Dermis microvascular lymphatic vessel endothelial cell (primary cell): Measurements from ENCODE around the gene UBR4. TPM values are rescaled to one million over a fixed set of nuclear protein-coding genes. Genes with fewer than 3 reads are reported as not detected.
A peak's percentile ranks its signal among the peaks of the same experiment; 100 is the strongest.

Experiments used
- DNase-seq, 2 donors: peaks; one replicate each; pipeline versions ENCODE4 v3.0.0 to v3.0.0-alpha.2; 2010; ENCODE audit warnings: low read depth in 2 of 2
- total RNA-seq: library from RNA; depleted of rRNA; stranded (reverse); fragments of >200 nt; gene quantifications from 2 replicates; pipeline ENCODE4 v1.2.1, GENCODE V29; 2014

Gene UBR4
- total RNA-seq, 1 donor from 2014 or later: 74.1 TPM

DNA sequence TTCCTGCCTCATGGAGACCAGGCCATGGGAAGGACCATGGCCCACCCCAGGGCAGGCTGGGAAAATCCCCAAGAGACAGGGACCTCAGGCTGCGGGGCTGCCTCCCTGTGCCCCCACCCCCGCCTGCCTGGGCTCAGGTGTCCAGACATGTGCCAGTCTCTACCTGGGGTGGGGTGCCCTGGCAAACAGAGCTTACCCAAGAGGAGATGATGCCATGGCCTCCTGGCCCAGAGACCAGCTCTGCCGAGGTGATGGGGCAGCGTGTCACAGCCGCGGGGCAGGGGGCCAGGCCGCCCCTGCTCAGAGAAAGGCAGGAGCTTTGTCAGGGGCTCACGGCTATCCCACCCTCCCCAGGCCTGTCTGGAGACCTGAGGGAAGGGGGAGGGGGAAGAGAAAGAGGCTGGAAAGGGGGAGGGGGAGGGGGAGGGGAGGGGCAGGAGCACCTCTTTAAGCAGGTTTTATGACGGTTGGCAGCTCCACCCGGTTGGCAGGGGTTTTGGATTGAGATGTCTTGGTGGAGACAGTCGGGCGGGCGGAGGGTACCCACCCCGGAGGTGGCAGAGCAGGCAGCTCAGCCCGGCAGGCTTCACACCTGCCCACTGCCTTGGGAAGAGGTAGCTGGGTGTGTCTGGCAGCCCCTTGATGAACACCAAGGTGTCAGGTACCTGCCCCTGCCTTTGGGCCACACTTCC, 152.1 kb downstream of the UBR4 start:
- no peak for DNase-seq

DNA sequence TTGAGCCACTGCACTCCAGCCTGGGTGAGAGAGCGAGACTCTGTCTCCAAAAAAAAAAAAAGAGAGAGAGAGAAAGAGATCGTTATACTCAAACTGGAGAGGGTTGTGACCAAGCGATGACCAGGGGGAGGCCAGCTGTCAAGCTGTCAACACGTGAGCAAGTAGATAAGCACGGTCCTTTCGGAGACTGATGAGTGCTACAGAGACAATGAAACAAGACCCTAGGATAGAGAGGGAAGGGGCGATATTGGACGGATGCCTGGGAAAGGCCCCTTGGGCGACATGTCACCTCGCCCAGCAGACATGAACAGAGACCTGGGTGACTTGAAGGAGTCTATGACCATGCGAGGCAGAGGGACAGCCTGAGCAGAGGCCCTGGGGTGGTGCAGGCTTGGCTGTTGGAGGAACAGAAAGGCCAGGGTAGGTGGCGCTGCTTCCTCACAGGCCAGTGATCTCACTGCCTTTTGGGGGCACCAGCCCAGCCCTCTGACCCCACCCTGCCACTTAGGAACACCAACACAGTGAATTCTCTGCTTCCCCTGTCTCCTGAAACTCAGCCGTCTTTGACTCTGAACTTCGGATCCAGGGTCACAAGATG, 152.8 kb downstream of the UBR4 start:
- DNase-seq: no peak

DNA sequence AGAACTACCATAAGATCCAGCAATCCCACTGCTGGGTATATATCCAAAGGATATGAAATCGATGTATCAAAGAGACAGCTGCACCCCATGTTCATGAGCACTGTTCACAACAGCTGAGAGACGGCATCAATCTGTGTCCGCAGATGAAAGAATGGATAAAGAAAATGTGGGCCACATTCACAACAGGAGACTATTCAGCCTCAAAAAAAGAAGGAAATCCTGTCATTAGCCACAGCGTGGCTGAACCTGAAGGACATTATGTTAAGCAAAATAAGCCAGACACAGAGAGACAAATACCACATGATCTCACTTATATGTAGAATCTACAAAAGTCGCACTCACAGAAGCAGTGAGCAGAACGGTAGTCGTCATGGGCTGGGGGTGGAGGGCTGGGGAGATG, 154.4 kb downstream of the UBR4 start:
- peak in 1 of 2 donors; percentile 32 for DNase-seq

DNA sequence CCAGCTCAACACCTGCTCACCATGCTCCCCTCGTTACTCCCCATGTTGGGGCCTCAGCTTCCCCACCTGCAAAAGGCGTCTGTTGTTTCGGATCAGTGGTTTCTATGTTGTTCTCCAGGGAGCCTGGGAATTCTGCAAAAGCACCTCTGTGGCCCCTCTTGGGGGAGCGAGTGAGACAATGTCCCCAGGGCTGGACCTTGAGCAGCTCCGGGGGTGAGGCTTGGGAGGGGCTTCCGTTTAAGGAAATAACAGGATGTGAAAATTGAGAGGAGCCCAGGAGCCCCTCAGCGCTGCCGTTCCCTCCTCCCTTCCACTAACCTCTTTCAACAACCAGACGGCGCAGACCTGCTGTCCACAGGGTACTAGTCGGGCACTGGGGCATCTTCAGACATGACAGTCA, 155.1 kb downstream of the UBR4 start:
- no peak for DNase-seq

DNA sequence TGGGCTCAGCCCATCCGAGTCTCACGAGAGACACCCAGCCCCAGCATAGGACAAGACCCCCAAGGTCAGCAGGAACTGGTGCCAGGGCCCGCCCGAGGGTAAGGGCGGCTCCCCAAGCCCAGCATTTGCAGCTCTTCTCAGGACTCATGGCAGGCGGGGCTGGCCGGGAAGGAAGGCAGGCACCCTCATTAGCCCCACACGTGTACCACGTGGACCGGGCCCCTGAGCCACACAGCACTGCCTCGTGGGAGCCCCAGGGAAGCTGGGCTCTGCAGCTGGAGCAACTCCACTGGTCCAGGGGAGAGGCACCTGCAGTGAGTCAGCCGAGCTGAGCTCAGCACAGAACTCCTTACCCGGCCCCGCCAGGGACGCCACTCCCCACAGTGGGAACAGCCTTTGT, 155.8 kb downstream of the UBR4 start:
- no peak for DNase-seq

DNA sequence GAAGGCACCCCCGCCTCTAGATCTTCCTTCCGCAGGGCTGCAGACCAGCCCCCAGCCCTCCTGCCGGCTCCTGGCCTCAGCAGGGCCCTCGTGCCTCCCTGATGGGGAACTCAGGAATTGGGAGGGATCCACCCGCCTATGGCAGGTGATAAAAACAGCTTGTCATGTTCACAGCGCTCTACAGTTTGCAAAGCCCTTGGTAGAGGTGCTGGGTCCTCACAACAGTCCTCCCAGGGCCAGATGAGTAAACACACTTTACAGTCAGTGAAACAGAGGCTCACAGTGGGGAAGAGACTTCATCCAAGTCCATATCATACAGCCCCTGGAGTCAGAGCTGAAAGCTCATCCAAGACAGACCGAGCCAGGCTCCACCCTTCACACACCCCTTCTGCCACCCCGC, 156.6 kb downstream of the UBR4 start:
- no peak for DNase-seq

DNA sequence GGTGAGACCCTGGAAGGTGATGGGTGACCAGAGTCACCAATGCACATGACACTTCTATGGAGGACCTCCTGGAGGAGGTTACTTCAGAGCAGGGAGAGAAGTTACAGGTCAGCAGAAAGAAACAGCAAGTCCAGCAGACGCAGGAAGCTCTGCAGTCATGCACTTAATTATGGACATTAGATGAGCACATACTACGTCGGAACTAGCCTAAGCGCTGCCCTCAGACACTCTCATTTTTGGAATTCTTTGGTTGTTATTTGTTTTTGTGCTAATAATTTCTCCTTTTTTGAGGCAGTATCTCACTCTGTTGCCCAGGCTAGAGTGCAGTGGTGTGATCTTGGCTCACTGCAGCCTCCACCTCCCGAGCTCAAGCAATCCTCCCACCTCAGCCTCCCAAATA, 160.3 kb downstream of the UBR4 start:
- no peak for DNase-seq

DNA sequence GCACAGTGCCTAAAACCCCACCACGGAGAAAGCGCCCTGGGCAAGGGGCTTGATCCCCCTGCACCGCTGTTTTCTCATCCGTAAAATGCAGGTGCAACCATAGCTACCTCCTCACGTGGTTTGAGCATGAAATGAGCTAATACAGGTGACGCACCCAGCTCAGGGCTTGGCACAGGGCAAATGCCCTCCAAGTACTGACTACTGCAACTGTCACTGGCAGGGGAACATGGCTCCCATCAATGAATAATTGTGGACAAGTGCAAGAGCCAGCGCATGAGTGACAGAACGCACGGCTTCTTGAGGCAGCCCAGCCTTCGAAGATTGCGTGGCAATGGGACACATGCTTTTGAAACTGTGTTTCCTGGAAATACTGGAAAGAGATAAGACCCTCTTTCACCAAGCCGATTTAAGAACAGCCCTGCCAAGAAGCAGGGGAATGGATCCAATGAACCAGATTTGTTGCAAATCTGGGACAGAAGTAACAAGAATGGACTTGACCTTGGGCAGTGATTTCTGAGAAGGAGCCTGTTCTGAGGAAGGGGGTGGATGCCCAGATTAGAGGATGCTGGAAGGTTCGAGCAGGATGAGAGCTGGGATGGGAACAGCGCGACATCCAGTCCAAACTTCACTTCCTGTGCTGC, 160.8 kb downstream of the UBR4 start:
- no peak for DNase-seq

DNA sequence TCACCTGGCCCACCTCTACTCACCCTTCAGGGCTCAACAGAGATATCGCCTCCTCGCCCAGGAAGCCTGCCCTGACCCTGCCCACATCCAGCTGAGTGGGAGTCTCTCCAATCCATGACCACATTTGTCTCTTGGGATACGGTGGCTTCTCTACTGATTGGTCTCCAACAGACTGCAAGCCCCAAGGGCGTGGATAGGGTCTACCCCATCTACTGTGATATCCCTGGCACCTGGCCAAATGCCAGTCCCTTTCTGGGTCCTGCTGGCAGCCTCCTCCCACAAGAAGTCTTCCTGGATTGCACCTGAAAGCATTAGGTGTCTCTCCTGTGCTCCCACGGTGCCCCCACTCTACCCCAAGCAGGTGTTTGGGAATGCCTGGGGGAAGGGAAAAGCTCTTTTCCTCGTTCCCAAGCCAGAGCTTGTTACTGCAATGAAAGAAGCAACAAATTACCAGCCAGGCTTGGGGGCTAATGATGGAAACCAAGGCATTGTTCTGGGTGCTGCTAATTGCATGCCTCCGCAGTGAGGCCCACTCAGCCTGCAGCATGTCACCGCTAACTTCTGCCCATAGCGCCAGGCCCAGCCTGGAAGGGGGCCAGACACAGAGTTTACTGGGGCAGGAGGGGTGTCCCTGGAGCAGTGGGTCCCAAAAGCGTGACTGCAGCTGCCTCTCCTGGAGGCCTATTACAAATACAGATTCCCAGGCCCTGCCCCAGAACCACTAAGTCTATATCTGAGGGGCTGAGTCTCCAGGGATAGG, 162.9 kb downstream of the UBR4 start:
- no peak for DNase-seq

DNA sequence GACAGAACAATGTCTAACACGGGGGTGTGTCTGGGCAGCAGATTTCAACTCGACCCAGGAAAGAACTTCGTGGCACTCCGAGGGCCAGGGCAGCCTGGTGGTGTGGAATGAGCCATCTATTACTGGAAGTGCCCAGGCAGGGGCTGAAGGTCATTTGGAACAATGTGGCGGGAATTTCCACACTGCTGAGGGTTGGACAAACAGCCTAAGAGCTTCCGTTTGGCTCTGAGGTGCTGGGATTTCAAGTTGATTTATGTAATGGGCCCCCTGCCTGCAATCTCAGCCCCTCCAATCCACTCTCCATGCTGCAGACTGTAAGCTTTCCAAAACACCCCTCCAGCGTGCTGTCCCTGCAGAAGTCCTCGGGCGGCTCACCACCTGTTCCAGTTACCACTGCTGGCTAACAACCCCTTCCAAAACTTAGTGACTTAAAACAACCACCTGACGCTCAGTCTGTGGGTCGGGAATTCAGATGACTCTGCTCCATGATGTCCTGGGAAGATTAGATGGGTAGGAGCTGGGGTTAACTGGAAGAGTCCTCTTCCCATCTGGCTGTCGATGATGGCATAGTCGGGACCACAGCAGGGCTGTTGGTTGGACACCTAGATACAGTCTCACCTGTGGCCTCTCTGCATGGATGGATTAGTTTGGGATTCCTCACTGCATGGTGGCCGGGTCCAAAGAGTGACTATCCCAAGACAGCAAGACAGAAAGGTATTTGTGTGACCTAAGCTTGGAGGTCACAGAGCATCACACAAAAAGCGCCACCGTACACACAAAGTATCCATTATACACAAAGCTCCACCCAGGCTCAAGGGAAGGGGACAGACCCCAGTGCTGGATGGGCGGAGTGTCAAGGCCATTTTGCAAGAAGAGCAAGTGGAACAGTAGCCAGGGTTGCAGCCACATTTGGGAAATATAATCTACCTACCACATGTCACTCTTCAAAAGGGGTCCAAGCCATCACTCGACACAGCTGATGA, 163.9 kb downstream of the UBR4 start:
- peak in 1 of 2 donors; percentile 64 for DNase-seq

DNA sequence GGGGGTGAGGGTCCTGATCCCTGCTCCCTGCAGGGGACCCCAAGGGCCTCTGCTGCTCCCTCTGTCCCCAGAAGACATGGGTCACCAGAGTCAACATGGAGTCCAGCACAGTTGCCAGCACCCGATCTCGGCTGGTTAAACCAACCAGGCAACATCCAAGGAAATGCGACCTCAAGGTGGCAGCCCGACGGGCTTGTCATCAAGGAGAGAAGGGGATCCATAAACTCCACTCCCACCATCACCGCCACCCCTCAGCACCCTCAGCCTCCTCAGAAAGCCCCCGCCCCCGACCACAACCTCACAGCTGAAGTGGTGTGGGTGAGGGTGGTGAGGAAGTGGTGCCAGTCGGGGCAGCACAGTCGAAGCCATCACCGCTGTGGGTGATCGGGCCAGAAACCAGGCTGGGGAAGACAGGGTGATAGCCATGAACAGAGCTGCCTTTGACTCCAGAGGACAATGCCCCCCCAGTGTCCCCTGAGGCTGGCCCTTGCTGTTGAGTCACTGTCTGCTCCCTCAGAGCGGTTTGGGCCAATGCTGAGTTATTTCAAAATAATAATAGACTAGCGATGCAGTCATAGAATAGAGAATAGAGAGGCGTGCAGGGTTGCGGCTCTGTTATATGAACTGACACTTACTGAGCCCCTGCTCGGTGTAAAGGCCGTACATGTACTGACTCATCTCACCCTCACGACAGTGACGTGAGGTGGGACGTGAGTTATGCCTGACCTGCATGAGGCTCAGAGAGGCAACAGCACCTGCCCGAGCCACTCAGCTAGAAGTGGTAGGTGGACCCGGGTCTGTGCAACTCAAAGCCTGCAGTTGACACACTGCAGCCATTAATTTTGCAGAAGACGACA, 164.9 kb downstream of the UBR4 start:
- DNase-seq: no peak

DNA sequence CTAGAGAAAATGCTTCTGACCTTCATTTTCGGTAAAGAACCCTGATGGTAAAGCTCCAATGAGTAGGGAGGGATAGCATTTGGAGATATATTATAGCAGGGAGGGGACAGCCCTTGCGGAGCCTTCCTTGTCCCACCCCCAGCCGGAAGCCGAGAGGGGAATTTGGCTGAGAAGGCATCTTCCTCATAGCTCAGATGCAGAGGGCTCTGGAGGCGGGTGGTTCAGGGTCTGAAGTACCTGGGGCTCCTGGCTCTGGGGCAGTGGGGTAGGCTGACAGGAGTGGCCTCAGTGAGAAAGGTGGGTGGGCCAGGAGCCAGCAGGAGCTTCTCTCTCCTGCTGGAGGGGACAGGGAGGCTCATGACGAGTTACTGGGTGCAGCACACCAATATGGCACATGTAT, 165.6 kb downstream of the UBR4 start:
- DNase-seq: no peak

DNA sequence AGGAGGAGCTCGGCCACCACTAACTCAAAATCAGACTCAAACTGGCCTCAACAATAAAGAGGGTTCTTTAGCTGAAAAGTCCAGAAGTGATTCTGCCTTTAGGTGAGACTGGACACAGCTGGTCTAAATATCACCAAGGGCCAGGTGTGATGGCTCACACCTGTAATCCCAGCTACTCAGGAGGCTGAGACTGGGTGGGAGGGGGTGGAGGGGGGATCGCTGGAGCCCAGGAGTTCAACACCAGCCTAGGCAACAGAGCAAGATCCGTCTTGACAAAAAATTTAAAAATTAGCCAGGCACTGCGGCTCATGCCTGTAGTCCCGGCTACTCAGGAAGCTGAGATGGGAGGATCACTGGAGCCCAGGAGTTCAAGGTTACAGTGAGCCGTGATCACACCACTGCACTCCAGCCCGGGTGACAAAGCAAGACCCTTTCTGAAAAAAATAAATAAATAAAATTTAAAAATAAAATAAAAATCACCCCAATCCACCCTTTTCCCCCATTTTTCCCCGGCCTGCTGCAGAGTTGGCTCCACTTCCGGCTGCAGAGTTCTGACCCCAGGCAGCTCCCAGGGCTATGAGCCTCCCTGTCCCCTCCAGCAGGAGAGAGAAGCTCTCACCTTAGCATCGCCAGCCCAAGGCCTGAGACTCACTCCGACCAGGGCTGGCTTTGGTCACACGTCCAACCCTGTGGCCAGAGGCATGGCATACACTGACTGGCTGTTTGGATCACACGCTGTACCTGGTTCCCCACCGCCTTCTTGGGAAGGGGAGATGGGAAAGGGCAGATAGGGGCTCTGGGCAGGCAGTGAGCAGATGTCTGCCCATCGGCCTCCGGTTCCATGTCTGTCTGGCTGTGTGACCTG, 166.3 kb downstream of the UBR4 start:
- no peak for DNase-seq

DNA sequence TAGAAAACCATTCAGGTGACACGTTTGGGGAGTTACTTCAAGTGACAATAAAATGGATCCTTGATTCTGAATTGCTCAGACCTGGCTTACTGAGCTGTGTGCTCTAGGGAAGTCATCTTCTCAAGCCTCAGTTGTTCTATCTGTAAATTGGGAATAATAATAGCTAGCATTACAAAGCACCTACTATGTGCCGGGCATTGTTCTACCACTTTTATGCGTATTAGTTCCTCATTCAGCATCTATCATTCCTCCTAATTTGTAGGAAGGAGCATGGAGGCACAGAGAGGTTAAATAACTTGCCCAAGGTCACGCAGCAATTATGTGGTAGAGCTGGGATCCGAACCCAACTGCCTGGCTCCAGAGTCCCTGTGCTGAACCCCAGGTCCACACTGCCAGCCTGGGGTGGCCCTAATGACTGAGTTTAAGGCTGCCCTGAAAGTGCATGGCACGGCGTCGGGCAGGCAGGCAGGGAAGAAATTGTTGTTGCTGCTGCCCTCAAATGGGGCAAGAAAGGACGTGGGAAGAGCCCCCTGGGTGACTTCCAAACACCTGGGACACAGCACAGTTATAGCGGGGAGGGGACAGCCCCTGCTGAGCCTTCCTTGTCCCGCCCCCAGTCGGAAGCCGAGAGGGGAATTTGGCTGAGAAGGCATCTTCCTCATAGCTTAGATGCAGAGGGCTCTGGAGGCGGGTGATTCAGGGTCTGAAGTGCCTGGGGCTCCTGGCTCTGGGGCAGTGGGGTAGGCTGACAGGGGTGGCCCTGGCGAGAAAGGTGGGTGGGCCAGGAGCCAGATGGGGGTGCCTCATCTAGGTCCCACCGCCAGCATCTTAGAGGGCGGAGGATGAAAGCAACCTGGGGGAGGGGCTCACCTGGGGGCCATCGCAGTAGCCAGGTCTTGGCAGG, 167.1 kb downstream of the UBR4 start:
- no peak for DNase-seq

DNA sequence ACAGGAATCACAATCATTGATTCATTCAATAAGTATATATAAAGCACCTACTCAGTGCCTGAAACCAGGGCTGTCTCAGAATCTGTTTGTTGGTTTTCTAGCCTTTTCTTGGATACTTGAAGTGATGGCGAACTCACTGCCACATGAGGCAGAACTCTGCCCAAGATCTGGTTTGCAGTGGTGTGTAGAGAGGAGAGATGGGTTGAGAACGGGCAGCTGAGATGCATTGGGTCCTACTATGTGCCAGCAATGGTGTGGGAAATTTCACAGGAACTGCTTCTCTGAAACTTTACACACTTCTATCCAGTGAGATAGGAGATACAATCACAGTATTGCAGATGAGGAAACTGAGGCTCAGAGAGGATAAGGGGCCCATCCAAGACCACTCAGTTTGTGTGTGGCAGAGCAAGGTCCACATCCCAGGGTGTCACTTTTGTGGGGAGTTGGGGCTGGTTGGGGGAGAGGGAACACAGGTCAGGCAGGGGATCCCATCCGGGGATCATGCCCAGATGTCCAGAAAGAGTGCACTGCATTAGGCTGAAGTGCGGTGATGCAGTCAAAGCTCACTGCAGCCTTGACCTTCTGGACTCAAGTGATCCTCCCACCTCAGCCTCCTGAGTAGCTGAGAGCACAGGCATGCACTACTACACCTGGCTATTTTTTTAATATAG, 169.9 kb downstream of the UBR4 start:
- no peak for DNase-seq

DNA sequence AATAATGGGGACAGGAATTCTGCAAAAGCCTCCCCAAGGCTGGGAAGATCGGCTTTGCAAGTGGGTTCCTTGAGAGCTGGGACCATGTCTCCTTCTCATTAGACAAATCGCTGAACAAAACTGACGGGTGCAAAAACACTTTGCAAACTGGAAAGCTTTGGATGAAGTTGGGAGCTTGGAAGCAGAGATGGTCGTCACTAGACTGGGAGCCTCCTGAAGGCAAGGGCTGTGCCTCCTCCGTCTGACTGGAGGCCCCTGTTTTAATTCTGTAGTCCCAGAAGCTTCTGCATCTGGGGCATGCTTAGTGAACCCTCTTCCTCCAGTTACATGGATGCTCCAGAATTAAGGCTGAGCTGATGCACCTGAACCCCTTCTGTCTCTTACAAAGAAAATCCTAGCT, 171.3 kb downstream of the UBR4 start:
- no peak for DNase-seq

DNA sequence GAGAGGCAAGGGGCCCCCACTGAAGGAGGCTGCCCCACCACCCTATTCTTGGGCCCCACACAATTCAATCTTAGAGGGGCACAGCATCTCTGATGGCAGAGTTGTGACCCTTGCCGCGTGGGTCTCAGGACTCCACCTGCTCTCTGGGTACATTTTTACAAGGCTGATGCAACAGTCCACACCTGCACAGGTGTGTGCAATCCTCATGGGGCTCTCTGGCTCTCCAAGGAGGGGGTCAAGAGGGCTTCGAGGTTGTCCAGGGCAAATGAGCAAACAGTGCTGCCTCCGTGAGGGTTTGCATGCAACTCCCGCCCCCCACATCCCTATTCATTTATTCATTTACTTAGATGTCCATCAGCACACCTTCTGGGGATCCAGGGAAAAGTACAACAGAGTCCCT, 172.0 kb downstream of the UBR4 start:
- no peak for DNase-seq

DNA sequence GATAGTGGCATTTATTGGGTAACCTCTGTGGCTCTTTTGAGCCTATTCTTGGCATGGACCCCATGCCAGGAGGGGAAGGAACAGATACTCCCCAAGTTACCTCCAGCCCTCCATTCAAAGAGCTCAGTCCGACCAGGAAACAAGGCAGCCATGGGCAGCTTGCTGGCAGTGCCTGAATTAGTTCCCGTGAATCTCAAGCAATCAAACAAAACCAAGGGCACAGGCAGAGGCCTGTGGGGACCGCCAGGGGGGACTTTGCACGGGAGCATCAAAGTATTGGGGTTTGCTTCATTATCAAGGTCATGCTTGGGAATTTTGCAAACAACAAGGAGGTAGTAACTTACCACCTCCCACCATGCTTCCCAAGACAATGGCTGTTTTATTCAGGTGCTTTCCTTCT, 172.4 kb downstream of the UBR4 start:
- no peak for DNase-seq
